OCI-LY1 (cell line): Measurements from ENCODE around the gene UQCR11.

Source experiments
- EZH2 ChIP-seq: fragments of 200-600 bp; sonication (generic), shearing (Covaris generic); IDR thresholded peaks from 2 replicates; pipeline ENCODE4 v1.8.0; 2017; ENCODE audit warnings: borderline replicate concordance, mixed run types, mild to moderate bottlenecking, antibody characterized with exemption, low read length, moderate library complexity, mixed read lengths
- TF ChIP-seq, protein P1 (sequence below): fragments of 200-600 bp; sonication (generic), shearing (Covaris generic); IDR thresholded peaks from 2 replicates; pipeline ENCODE4 v1.5.1; 2017; ENCODE audit warnings: mild to moderate bottlenecking, antibody characterized with exemption, low read length, moderate library complexity, mixed read lengths

DNA sequence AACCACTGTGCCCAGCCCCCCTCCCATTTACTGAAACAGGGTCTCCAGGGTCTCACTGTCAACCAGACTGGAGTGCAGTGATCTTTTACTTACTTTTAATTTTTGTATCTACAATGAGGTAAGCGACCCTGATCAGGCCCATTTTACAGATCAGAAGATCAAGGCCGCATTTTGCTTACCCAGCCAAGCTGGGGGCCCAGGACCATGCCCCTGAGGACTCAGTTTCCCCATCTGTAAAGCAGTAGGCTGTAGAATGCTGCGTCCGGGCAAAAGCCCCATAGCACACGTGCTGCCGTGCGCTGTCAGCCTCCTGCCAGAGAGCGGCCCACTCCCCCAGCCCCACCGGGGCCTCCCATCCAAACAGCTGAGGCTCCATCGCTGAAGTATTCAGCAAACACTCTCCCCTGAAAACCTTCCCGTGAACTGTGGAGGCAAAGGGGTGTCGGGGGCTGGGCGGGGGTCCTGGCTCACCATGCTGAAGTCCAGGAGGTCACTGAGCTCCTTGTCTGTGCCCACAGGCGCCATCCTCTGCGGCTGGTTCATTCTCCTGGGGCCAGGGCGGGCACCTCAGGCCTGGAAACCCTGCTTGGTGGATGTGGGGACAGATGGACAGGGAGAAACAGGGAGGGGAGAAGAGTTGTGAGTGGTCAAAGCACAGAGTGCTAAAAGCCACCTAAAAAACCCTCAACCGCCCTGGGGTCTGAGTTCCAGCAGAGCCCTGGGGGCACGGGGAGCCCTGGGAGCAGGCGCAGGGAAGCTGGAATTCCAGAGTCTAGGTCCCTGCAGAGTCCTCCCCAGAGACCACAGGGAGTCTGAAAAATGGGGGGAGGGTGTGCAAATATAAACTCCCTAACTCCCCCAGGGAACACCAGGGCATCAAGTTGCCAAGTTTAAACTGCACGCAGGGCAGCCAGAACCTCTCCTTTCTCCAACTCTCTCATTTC lies 44.7 kb upstream of the UQCR11 start:
- TF ChIP-seq, protein P1, sequence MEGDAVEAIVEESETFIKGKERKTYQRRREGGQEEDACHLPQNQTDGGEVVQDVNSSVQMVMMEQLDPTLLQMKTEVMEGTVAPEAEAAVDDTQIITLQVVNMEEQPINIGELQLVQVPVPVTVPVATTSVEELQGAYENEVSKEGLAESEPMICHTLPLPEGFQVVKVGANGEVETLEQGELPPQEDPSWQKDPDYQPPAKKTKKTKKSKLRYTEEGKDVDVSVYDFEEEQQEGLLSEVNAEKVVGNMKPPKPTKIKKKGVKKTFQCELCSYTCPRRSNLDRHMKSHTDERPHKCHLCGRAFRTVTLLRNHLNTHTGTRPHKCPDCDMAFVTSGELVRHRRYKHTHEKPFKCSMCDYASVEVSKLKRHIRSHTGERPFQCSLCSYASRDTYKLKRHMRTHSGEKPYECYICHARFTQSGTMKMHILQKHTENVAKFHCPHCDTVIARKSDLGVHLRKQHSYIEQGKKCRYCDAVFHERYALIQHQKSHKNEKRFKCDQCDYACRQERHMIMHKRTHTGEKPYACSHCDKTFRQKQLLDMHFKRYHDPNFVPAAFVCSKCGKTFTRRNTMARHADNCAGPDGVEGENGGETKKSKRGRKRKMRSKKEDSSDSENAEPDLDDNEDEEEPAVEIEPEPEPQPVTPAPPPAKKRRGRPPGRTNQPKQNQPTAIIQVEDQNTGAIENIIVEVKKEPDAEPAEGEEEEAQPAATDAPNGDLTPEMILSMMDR, result no peak
- TF ChIP-seq EZH2, result no peak
